ENCODE data around the gene CETN1.

- TF ChIP-seq, protein P1, sequence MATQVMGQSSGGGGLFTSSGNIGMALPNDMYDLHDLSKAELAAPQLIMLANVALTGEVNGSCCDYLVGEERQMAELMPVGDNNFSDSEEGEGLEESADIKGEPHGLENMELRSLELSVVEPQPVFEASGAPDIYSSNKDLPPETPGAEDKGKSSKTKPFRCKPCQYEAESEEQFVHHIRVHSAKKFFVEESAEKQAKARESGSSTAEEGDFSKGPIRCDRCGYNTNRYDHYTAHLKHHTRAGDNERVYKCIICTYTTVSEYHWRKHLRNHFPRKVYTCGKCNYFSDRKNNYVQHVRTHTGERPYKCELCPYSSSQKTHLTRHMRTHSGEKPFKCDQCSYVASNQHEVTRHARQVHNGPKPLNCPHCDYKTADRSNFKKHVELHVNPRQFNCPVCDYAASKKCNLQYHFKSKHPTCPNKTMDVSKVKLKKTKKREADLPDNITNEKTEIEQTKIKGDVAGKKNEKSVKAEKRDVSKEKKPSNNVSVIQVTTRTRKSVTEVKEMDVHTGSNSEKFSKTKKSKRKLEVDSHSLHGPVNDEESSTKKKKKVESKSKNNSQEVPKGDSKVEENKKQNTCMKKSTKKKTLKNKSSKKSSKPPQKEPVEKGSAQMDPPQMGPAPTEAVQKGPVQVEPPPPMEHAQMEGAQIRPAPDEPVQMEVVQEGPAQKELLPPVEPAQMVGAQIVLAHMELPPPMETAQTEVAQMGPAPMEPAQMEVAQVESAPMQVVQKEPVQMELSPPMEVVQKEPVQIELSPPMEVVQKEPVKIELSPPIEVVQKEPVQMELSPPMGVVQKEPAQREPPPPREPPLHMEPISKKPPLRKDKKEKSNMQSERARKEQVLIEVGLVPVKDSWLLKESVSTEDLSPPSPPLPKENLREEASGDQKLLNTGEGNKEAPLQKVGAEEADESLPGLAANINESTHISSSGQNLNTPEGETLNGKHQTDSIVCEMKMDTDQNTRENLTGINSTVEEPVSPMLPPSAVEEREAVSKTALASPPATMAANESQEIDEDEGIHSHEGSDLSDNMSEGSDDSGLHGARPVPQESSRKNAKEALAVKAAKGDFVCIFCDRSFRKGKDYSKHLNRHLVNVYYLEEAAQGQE (IDR thresholded peaks at IDR 0.05; ENCODE audit: insufficient read depth in 1 of 2, low read depth in 2 of 2, low read length in 2 of 2): no peak
- TF ChIP-seq POLR2AphosphoS5 (IDR thresholded peaks at IDR 0.05; ENCODE audit: low read depth, low read length) (no peak), TAF1 (IDR thresholded peaks at IDR 0.05; ENCODE audit: borderline replicate concordance, insufficient read depth, low read length) (no peak)
These were observed 27.8 kb downstream of the CETN1 start for GRCh38 chr18:607930-608329.

All from PFSK-1 (cell line).